ENCODE measurements around the gene CHST15. TPM values are rescaled to one million over a fixed set of nuclear protein-coding genes. Genes with fewer than 3 reads are reported as not detected.

Gene CHST15
- total RNA-seq, 1 experiment from 2014 or later: 2.4 TPM

GRCh38 chr10:123998197-123999141 is 94.9 kb downstream of the CHST15 start:
- no peak for DNase-seq (ENCODE audit: low spot score)

- peak; percentile 87 for DNase-seq (ENCODE audit: low spot score)
Measured at GRCh38 chr10:123997486-123998196, 95.8 kb downstream of the CHST15 start.

DNA sequence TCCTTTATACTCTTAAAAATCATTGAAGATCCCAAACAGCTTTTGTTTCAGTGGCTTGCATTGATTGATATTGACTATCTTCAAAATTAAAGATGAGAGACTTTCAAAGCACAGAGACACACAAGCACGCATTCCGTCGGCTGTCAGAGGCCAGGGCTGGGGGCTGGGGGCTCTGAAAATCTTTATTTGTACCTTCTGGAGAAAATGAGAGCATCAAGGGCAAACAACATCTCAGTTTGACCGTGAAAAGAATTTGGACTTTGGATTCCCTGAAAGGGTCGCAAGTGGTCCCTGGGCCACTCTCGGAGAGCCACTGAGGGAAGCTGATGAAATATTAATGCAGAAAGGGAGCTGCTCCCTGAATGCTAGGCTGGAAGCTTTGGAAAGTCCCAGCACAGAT is 96.4 kb downstream of the CHST15 start:
- DNase-seq (ENCODE audit: low spot score): no peak

DNA sequence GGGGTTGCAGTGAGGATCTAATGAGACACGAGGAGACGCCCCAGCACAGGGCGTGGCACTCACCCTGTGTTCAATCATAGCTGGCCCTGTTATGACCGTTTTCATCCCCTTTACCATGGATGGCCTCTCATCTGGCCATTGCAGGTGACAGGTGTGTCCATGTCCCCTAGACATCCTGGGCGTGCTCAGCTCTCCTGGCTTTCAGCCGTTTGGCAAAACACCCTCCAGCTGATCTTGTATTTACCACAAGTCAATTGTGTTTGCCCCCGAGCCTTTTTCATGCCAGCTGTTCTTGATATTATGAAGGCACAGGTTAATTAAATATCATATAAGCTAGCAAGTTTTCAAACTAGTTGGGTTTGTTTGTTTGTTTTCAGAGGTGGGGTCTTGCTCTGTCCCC is 97.1 kb downstream of the CHST15 start:
- no peak for DNase-seq (ENCODE audit: low spot score)

DNA sequence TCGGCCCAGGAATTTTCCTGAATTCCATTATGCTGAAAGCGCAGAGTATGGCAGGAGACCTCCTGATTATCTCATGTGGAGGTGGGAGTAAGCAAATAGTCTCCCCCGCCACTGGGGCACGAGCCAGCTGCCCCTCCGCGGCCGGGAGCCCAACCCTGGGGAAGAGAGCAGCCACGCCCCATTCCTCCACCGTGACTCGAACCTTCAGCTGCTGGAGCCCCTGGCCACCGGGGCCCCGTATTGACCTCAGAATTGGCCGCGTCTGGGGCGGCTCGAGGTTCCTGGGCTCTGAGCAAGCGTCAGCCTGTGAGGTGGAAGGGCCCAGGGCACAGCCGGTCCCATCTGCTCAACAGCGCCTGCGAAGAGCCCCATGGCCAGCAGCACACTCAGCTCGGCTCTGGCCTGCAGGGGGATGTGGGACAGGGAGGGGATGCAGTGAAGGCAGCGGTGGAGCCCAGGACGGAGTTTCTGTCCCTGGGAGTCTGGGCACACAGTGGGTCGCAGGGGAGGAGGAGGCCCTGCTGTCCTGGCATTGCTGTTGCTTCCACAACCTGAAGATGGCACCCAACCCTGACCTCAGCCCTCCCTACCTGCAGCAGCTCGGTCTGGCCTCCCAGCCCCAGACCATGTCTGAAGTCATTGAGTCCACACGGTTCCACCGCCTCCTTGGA is 97.8 kb downstream of the CHST15 start:
- DNase-seq (ENCODE audit: low spot score): peak; percentile 51

- peak; percentile 36 for DNase-seq (ENCODE audit: low spot score)
Measured at GRCh38 chr10:123995082-123995460, 98.3 kb downstream of the CHST15 start.

- peak; percentile 69 for DNase-seq (ENCODE audit: low spot score)
Measured at GRCh38 chr10:123994417-123995081, 98.8 kb downstream of the CHST15 start.

DNA sequence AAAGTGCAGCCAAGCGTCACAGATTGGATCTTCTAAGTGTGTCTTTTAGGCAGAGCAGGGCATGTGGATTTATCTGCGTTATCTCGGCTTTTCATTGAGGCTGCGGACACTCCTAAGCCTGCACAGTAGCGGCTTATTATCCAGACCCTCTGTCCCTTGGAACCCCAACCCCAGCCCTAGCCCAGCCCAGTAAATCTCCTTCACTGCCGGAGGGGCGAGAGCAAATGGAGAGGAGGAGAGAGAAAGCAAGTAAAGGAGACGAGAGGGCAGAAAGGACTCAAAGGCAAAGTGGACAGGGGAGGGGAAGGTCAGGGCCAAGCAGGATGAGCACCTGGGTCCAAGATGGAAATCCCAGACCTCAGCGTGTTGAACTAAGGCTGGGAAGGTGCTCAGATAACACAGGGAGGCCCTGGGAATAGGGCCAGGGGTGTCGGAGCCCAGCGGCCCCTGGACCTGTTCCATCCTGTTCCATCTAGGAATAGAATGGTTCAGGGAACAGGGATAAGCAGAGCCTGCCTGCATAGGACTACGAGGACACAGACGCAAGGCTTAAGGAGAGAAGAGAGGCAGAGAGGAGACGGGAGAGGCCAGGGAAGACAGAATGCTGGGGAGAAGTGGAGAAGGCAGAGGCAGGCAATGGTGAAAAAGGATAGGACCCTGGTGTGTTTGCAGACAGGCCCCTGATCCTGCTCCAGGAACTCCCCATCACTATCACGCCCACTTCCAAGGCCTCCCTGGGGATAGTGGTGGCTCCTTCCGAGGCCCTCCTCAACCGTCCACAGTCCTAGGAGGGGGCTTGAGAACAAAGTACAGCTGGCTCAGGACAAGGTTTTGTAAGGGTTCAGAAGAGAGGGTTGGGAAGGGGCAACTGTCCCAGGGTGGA is 99.6 kb downstream of the CHST15 start:
- no peak for DNase-seq (ENCODE audit: low spot score)

DNA sequence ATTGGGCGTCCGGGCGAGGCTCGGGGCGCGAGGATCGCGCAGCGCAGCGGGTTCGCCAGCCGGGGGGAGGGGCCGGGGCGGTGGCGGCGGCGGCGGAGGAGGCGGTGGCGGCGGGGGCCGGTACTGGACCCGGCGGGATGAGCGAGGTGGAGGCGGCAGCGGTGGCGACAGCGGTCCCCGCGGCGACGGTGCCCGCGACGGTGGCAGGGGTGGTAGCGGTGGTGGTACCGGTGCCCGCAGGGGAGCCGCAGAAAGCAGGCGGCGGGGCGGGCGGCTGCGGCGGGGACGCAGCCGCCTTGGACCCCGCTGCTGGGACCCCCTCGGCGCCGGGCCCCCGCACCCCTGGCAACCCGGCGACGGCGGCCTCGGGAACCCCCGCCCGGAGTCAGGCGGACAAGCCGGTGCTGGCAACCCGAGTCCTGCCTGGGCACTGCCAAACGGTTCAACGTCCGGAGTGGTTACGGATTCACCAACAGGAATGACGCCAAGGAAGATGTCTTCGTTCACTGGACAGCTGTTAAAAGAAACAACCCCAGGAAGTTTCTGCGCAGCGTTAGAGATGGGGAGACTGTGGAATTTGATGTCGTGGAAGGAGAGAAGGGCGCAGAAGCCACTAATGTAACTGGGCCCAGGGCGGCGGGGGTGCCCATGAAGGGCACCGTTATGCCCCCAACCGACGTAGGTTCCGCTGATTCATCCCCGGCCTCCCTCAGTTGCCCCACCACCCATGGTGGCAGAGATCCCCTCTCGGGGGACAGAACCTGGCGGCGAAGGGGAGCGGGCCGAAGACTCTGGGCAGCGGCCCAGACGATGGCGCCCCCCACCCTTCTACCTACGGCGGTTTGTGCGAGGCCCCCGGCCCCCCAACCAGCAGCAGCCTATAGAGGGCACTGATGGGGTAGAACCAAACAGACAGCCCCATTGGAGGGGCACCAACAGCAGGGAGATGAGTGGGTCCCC is 101.5 kb downstream of the CHST15 start:
- DNase-seq (ENCODE audit: low spot score): no peak

DNA sequence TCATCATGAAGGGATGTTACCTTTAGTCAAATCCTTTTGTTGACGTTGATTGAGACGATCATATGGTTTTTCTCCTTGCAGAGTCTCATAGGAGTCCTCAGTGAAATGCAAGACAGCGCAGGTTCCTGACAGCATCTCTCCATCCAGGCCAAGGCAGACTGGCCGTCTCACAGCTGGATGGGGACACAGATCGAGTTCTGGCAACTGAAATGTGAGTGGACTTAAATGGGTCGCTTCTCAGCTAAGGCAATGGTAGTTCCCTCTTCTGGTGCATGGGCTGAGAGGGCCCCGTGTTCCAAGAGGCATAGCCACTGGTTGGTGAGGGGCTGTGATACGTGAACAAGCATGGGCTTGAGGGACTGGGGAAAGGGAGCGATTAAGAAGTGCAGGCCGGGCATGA is 102.5 kb downstream of the CHST15 start:
- DNase-seq (ENCODE audit: low spot score): no peak

GRCh38 chr10:123988694-123989093 is 104.7 kb downstream of the CHST15 start:
- DNase-seq (ENCODE audit: low spot score): no peak

DNA sequence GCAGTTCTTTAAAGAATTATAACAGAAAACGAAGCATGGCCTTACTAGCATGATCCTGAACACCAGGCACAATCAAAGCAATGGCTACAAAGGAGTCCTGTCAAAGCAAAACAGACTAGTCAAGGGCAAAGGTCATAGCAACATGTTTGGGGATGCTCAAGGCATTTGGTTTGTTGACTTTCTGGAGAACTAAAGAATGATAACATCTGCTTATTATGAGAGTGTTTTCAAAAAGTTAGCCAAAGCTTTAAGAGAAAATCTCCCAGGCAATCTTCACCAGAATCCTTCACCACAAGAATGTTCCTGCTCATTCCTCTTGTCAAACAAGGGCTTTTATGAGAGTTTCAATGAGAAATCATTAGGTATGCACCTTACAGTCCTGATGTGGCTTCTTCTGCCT is 106.7 kb downstream of the CHST15 start:
- DNase-seq (ENCODE audit: low spot score): no peak

DNA sequence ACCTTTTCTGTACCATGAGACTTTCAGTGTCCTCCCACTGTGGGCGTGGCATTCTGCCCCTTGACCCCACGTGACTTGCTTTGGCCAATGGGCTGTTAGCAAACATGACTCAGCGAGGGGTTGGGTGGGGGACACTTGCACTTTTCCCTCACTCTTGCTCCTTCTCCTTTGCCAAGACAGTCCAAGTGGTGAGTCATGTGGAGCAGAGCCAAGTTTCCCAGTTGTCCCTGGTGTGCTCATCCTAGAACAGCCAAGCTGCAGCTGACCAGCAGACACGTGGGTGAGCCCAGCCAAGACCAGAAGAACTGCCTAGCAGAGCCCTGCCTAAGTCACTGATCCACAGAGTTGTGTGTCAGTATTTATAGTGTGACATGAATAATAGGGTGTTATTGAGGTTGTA is 119.0 kb downstream of the CHST15 start:
- DNase-seq (ENCODE audit: low spot score): peak; percentile 95

GRCh38 chr10:123972481-123973401 is 120.7 kb downstream of the CHST15 start:
- DNase-seq (ENCODE audit: low spot score): no peak

- DNase-seq (ENCODE audit: low spot score): no peak
Measured at GRCh38 chr10:123970927-123971286, 122.5 kb downstream of the CHST15 start.

- DNase-seq (ENCODE audit: low spot score): no peak
Measured at GRCh38 chr10:123970207-123970926, 123.0 kb downstream of the CHST15 start.

DNA sequence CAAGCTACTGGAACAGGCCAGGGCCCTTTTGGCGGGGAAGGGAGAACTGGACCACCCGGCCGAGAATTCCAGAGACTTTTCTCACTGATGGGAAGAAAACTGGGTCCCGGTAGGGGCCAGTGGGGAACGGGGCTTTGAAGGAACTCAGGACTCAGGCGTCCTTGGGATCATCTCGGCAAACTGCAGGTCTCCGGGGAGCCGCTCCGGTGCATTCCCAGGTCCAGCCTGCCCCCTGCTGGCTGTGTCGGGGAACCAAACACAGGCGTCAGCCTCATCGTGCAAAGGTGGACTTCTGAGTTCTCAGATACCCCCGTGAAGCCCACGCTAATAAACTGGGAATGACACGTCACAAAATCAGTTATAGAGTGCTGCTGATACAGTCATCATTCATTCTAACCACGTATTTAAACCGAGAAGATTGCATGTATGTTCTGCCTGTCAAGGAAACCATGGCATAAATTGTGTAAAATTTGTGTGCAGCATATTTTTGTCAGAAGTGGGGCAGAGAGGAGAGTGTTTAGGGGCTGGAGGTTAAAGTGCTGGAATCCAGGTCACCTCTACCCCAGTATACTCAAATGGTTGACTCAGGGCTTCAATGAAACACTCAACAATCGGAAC is 125.7 kb downstream of the CHST15 start:
- DNase-seq (ENCODE audit: low spot score): peak; percentile 14

- DNase-seq (ENCODE audit: low spot score): no peak
Measured at GRCh38 chr10:123966896-123967231, 126.5 kb downstream of the CHST15 start.
